Esophagus muscularis mucosa (tissue), 3 donors: ENCODE data around the gene GNA14.

Experiments used
- POLR2A ChIP-seq: fragments of 450-650 bp; IDR thresholded peaks from one replicate; pipeline ENCODE4 v1.6.1; 2017; ENCODE audit warnings: antibody characterized with exemption, moderate library complexity, mild to moderate bottlenecking, low read depth
- POLR2AphosphoS5 ChIP-seq, 2 donors: sonication (generic); formaldehyde crosslinking; IDR thresholded peaks; one replicate each; pipeline ENCODE4 v1.6.1; 2017; ENCODE audit warnings: antibody characterized with exemption in 2 of 2
- TF ChIP-seq, protein P1 (sequence below), 3 experiments: fragments of 200-600 bp in 2 of 3; fragments of 450-650 bp in 1 of 3; sonication (generic) in 2 of 3; IDR thresholded peaks; one replicate each; pipeline ENCODE4 v1.5.1; 2017 to 2019; ENCODE audit warnings: antibody characterized with exemption in 3 of 3, mild to moderate bottlenecking in 2 of 3, moderate library complexity in 1 of 3

DNA sequence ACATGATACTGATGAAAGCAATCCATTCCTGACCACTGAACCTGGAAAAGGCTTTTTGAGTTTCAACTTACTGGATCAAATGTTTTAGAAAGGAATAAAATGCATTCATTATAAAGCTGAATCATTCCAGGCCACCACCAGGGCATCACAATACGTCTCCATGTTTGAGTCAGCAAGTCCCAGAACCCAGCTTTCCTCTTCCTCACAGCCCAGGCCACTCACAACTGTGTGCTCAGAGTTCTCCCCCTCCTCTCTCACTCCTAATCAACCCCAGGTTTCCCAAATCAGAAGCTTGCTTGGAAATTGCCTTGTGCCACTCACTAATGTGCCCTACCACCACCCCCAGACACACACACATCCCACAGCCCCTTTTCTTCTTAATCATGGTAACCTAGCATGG lies 91.7 kb downstream of the GNA14 start:
- TF ChIP-seq, protein P1, sequence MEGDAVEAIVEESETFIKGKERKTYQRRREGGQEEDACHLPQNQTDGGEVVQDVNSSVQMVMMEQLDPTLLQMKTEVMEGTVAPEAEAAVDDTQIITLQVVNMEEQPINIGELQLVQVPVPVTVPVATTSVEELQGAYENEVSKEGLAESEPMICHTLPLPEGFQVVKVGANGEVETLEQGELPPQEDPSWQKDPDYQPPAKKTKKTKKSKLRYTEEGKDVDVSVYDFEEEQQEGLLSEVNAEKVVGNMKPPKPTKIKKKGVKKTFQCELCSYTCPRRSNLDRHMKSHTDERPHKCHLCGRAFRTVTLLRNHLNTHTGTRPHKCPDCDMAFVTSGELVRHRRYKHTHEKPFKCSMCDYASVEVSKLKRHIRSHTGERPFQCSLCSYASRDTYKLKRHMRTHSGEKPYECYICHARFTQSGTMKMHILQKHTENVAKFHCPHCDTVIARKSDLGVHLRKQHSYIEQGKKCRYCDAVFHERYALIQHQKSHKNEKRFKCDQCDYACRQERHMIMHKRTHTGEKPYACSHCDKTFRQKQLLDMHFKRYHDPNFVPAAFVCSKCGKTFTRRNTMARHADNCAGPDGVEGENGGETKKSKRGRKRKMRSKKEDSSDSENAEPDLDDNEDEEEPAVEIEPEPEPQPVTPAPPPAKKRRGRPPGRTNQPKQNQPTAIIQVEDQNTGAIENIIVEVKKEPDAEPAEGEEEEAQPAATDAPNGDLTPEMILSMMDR (IDR thresholded peaks at IDR 0.05) = no peak
- no peak for TF ChIP-seq POLR2A
- no peak for TF ChIP-seq POLR2AphosphoS5 (IDR thresholded peaks at IDR 0.05)
